Measurements from ENCODE around the gene LAGE3.

LAGE3 gene

DNA sequence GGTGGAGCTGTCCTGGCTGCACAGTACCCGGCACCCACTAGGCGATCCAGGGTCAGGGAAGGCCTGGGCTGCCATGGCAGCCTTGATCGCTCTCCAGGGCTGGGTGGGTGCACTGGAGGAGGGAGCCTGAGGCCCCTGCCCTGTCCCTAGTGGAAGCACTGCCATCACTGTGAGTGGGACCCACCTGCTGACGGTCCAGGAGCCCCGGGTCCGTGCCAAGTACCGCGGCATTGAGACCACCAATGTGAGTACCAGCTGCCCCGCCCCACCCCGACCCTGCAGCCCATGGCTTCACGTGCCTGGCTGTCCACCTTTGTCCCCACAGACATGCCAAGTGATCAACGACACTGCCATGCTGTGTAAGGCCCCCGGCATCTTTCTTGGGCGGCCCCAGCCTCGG, 12.2 kb downstream of the LAGE3 start:
- no CpG with 5 or more reads among the region's 15 CpGs for WGBS (ENCODE audit: extremely low coverage, insufficient coverage, insufficient read length)
- H3K9me3 ChIP-seq (ENCODE audit: insufficient read depth, low read depth, low read length): no peaks in the 10 kb centered on the region
- no peak overlapping the region for H3K27ac ChIP-seq (ENCODE audit: low read depth, low read length)
- H2BK12ac ChIP-seq (ENCODE audit: low read length): no peak overlapping the region
- peaks cover 98% of the 10 kb centered on the region in 2 experiments for H3K36me3 ChIP-seq (ENCODE audit: control insufficient read depth in 1 of 2, insufficient read depth in 2 of 2, low read length in 2 of 2)
- H4K12ac ChIP-seq (ENCODE audit: low read depth, low read length): no peak overlapping the region
- no peaks in the 10 kb centered on the region for H3K4me1 ChIP-seq (ENCODE audit: control insufficient read depth in 1 of 2, insufficient read depth in 2 of 2, low read length in 2 of 2)
- no peaks in the 10 kb centered on the region for H3K79me1 ChIP-seq (ENCODE audit: low read length)
- H3K4ac ChIP-seq (ENCODE audit: low read depth, low read length): no peak overlapping the region
- no peak overlapping the region for H3K4me3 ChIP-seq (ENCODE audit: low read depth, low read length)
- DNase-seq: no peak
- H2BK120ac ChIP-seq (ENCODE audit: insufficient read depth, low read length, poor library complexity): no peak overlapping the region
- no peak overlapping the region for H2AFZ ChIP-seq (ENCODE audit: insufficient read depth, low read length, poor library complexity)
- H2AK5ac ChIP-seq (ENCODE audit: low read length): no peak overlapping the region
- no peak overlapping the region for H2BK5ac ChIP-seq (ENCODE audit: low read depth, low read length, poor library complexity)
- H3K9ac ChIP-seq (ENCODE audit: low read length): no peak overlapping the region
- H4K91ac ChIP-seq (ENCODE audit: low read depth, low read length): no peak overlapping the region
- H3K4me2 ChIP-seq (ENCODE audit: low read length): no peak overlapping the region
- H3K27me3 ChIP-seq (ENCODE audit: insufficient read depth, low read length): no peaks in the 10 kb centered on the region
- H4K8ac ChIP-seq (ENCODE audit: low read depth, low read length): no peak overlapping the region
- H3K18ac ChIP-seq (ENCODE audit: low read length): no peak overlapping the region
- H3K23ac ChIP-seq (ENCODE audit: low read length): no peak overlapping the region
- no peaks in the 10 kb centered on the region for H3K79me2 ChIP-seq (ENCODE audit: control insufficient read depth, insufficient read depth, low read length, poor library complexity)
- H3K14ac ChIP-seq (ENCODE audit: low read length): no peak overlapping the region

- H3K9ac ChIP-seq (ENCODE audit: low read length): no peak overlapping the region
- H2BK12ac ChIP-seq (ENCODE audit: low read length): no peak overlapping the region
- no peak overlapping the region for H4K8ac ChIP-seq (ENCODE audit: low read depth, low read length)
- no peak overlapping the region for H4K91ac ChIP-seq (ENCODE audit: low read depth, low read length)
- no peaks in the 10 kb centered on the region for H3K4me1 ChIP-seq (ENCODE audit: control insufficient read depth in 1 of 2, insufficient read depth in 2 of 2, low read length in 2 of 2)
- no peak overlapping the region for H3K4me2 ChIP-seq (ENCODE audit: low read length)
- H3K18ac ChIP-seq (ENCODE audit: low read length): no peak overlapping the region
- H2AK5ac ChIP-seq (ENCODE audit: low read length): no peak overlapping the region
- H3K79me1 ChIP-seq (ENCODE audit: low read length): no peaks in the 10 kb centered on the region
- no peaks in the 10 kb centered on the region for H3K9me3 ChIP-seq (ENCODE audit: insufficient read depth, low read depth, low read length)
- H3K14ac ChIP-seq (ENCODE audit: low read length): no peak overlapping the region
- no CpG with 5 or more reads among the region's 32 CpGs for WGBS (ENCODE audit: extremely low coverage, insufficient coverage, insufficient read length)
- H3K27me3 ChIP-seq (ENCODE audit: insufficient read depth, low read length): no peaks in the 10 kb centered on the region
- no peak overlapping the region for H3K4me3 ChIP-seq (ENCODE audit: low read depth, low read length)
- no peak overlapping the region for H3K23ac ChIP-seq (ENCODE audit: low read length)
- no peak for DNase-seq
- H3K36me3 ChIP-seq (ENCODE audit: control insufficient read depth in 1 of 2, insufficient read depth in 2 of 2, low read length in 2 of 2): peaks cover 98% of the 10 kb centered on the region in 2 experiments
- no peak overlapping the region for H4K12ac ChIP-seq (ENCODE audit: low read depth, low read length)
- H2AFZ ChIP-seq (ENCODE audit: insufficient read depth, low read length, poor library complexity): no peak overlapping the region
- no peaks in the 10 kb centered on the region for H3K79me2 ChIP-seq (ENCODE audit: control insufficient read depth, insufficient read depth, low read length, poor library complexity)
- no peak overlapping the region for H2BK5ac ChIP-seq (ENCODE audit: low read depth, low read length, poor library complexity)
- no peak overlapping the region for H3K4ac ChIP-seq (ENCODE audit: low read depth, low read length)
- H2BK120ac ChIP-seq (ENCODE audit: insufficient read depth, low read length, poor library complexity): no peak overlapping the region
- no peak overlapping the region for H3K27ac ChIP-seq (ENCODE audit: low read depth, low read length)
Measured at GRCh38 chrX:154466036-154466435, 13.0 kb downstream of the LAGE3 start.

- no peak overlapping the region for H3K4ac ChIP-seq (ENCODE audit: low read depth, low read length)
- H3K9ac ChIP-seq (ENCODE audit: low read length): no peak overlapping the region
- H3K23ac ChIP-seq (ENCODE audit: low read length): no peak overlapping the region
- H3K4me3 ChIP-seq (ENCODE audit: low read depth, low read length): no peak overlapping the region
- H4K12ac ChIP-seq (ENCODE audit: low read depth, low read length): no peak overlapping the region
- no peaks in the 10 kb centered on the region for H3K9me3 ChIP-seq (ENCODE audit: insufficient read depth, low read depth, low read length)
- H2BK5ac ChIP-seq (ENCODE audit: low read depth, low read length, poor library complexity): no peak overlapping the region
- H2BK120ac ChIP-seq (ENCODE audit: insufficient read depth, low read length, poor library complexity): no peak overlapping the region
- H3K79me1 ChIP-seq (ENCODE audit: low read length): no peaks in the 10 kb centered on the region
- H4K91ac ChIP-seq (ENCODE audit: low read depth, low read length): no peak overlapping the region
- no peaks in the 10 kb centered on the region for H3K79me2 ChIP-seq (ENCODE audit: control insufficient read depth, insufficient read depth, low read length, poor library complexity)
- H2AFZ ChIP-seq (ENCODE audit: insufficient read depth, low read length, poor library complexity): no peak overlapping the region
- no peak overlapping the region for H3K27ac ChIP-seq (ENCODE audit: low read depth, low read length)
- no peak for DNase-seq
- WGBS (ENCODE audit: extremely low coverage, insufficient coverage, insufficient read length): no CpG with 5 or more reads among the region's 14 CpGs
- H3K27me3 ChIP-seq (ENCODE audit: insufficient read depth, low read length): no peaks in the 10 kb centered on the region
- H4K8ac ChIP-seq (ENCODE audit: low read depth, low read length): no peak overlapping the region
- H3K4me1 ChIP-seq (ENCODE audit: control insufficient read depth in 1 of 2, insufficient read depth in 2 of 2, low read length in 2 of 2): no peaks in the 10 kb centered on the region
- H3K36me3 ChIP-seq (ENCODE audit: control insufficient read depth in 1 of 2, insufficient read depth in 2 of 2, low read length in 2 of 2): peaks cover 98% of the 10 kb centered on the region in 2 experiments
- no peak overlapping the region for H3K14ac ChIP-seq (ENCODE audit: low read length)
- H3K4me2 ChIP-seq (ENCODE audit: low read length): no peak overlapping the region
- H2BK12ac ChIP-seq (ENCODE audit: low read length): no peak overlapping the region
- no peak overlapping the region for H3K18ac ChIP-seq (ENCODE audit: low read length)
- no peak overlapping the region for H2AK5ac ChIP-seq (ENCODE audit: low read length)
Measured at GRCh38 chrX:154465601-154466000, 13.5 kb downstream of the LAGE3 start.

DNA sequence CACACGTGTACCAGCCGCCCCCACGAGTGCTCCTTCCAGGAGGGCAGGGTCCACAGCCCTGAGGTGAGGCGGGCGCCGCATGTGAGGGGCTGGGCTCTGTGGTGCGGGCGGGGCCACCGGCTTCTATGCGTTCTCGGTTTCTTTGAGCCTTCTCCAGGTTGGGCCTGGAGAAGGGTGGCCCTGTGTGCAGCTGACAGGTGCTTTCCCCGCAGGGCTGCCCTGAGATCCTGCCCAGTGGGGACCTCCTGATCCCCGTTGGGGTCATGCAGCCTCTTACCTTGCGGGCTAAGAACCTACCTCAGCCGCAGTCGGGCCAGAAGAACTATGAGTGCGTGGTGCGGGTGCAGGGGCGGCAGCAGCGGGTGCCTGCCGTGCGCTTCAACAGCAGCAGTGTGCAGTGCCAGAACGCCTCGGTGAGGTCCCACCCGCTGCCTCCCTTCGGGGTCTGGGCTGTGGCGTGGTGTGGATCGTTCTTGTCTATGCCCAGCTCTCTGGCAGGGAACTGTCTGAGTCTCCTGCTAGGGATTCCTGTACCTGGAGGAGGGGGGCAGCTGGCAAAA, 14.2 kb downstream of the LAGE3 start:
- H2AFZ ChIP-seq (ENCODE audit: insufficient read depth, low read length, poor library complexity): no peak overlapping the region
- H3K79me1 ChIP-seq (ENCODE audit: low read length): no peaks in the 10 kb centered on the region
- H3K4me2 ChIP-seq (ENCODE audit: low read length): no peak overlapping the region
- no peak overlapping the region for H2BK12ac ChIP-seq (ENCODE audit: low read length)
- no peak overlapping the region for H3K27ac ChIP-seq (ENCODE audit: low read depth, low read length)
- peaks cover 94% of the 10 kb centered on the region in 2 experiments for H3K36me3 ChIP-seq (ENCODE audit: control insufficient read depth in 1 of 2, insufficient read depth in 2 of 2, low read length in 2 of 2)
- no peak for DNase-seq
- no peaks in the 10 kb centered on the region for H3K9me3 ChIP-seq (ENCODE audit: insufficient read depth, low read depth, low read length)
- no peak overlapping the region for H3K18ac ChIP-seq (ENCODE audit: low read length)
- no peak overlapping the region for H2AK5ac ChIP-seq (ENCODE audit: low read length)
- H3K4ac ChIP-seq (ENCODE audit: low read depth, low read length): no peak overlapping the region
- no CpG with 5 or more reads among the region's 28 CpGs for WGBS (ENCODE audit: extremely low coverage, insufficient coverage, insufficient read length)
- H3K4me1 ChIP-seq (ENCODE audit: control insufficient read depth in 1 of 2, insufficient read depth in 2 of 2, low read length in 2 of 2): peaks cover 0 to 2% of the 10 kb centered on the region in 2 experiments
- H3K4me3 ChIP-seq (ENCODE audit: low read depth, low read length): no peak overlapping the region
- no peak overlapping the region for H4K8ac ChIP-seq (ENCODE audit: low read depth, low read length)
- H3K23ac ChIP-seq (ENCODE audit: low read length): no peak overlapping the region
- H3K79me2 ChIP-seq (ENCODE audit: control insufficient read depth, insufficient read depth, low read length, poor library complexity): no peaks in the 10 kb centered on the region
- H4K12ac ChIP-seq (ENCODE audit: low read depth, low read length): no peak overlapping the region
- H2BK120ac ChIP-seq (ENCODE audit: insufficient read depth, low read length, poor library complexity): no peak overlapping the region
- no peaks in the 10 kb centered on the region for H3K27me3 ChIP-seq (ENCODE audit: insufficient read depth, low read length)
- no peak overlapping the region for H4K91ac ChIP-seq (ENCODE audit: low read depth, low read length)
- no peak overlapping the region for H2BK5ac ChIP-seq (ENCODE audit: low read depth, low read length, poor library complexity)
- H3K9ac ChIP-seq (ENCODE audit: low read length): no peak overlapping the region
- no peak overlapping the region for H3K14ac ChIP-seq (ENCODE audit: low read length)
